ENCODE results near the gene GDPD3.

Gene GDPD3

DNA sequence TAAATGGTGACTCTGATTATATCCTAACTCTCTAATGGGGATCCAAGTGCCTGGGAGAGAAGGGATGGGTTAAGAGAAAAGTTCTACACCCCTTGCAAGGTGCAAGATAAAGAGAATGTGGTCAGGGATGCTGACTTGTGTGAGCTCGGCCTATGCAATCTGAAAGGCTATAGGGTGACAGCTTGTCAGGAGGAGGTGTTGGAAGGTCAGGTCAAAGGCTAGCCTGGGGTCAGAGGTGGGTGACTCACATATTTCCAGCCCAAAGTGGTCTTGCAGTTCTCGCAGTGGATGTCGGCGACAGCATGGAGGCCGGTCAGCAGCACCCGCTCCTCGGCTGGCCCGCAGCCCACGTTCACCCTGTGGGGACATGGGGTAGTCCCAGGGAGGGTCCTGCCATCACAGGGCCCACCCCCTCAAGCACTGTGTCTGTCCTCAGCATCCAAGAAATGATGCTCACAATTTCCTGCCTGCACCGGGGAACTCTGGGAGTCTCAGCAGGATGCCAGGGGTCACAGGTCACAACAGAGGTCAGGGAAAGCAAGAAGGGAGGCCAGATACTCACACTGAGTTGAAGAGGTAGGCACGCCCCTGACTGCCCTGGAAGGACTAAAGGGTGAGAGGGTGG lies 18.7 kb downstream of the GDPD3 start:
- DNase-seq, result no peak

DNA sequence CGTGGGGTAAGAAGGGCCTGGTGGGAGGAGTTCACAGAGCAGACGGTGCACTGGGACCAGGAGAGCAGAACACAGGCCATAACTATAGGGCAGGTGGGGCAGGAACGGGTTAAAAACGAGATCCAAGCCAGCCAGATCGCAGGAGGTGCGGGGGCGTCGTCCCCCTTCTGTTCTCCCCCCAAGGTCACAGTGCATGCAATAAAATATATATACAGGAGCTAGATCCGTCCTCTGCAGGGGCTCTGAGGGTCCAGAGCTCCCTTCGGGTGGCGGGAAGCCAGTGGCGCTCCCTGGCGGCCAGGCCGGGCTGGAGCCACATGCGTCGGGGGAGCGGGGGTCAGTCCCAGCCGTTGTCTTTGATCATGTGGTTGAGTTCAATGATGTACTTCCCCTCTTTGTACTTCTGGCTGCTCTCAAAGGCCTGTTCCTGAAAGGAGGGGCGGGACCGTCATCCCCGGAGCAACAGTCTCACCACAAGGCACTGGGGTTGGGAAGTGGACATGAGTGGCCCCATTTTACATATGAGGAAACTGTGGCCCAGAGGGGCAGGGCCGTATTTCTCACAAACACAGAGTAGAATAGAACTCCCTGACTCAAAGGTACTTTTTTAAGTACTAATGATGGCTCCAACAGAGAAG lies 20.8 kb downstream of the GDPD3 start:
- peak; percentile 85 for DNase-seq

DNA sequence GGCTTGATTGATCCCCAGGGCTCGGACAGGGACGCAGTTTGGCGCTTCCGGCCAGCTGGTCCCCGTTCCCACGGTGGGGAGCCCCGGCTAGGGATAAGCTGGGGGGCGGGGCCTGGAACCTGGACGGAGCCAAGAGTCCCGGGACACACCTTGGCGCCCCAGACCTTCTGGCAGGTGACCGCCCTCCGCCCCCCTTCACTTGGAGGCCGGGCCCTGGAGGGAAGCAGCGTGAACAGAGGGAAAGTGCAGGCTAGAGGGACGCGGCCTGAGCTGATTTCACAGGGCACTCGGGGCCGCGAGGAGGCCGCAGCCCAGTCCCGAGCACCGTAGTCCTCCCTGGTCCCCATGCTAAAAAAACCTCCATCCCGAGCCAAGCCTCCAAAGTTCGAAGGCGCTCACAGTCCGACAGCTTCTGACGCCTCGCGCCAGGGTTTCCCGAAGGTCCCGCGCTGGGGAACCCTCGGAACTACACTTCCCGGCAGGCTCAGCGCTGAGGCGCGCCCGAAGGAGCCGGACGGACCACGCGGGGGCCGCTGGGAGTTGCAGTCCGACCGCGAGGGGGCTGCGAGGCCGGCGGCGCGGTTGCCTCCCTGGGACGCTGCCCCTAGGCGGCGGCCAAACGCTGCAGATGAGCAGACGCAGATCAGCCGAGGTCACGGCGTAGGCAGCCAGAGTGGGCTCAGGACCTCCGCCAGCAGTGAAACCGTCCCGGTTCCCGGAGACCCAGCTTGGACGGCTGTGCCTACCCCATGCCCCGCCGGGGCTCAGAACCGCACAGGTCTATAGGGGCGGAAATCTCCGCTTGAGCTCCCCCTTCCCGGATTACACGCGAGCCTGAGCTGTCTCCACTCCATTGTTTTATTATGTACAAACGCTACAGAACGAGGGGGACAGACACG lies 21.6 kb downstream of the GDPD3 start, which contains the start of gene TBX6:
TSS of gene TBX6 (minus strand) at position 451 of the 899 bp plus-strand sequence. CDS start 731 bp downstream, outside the sequence.
- DNase-seq, result peak; percentile 92

DNA sequence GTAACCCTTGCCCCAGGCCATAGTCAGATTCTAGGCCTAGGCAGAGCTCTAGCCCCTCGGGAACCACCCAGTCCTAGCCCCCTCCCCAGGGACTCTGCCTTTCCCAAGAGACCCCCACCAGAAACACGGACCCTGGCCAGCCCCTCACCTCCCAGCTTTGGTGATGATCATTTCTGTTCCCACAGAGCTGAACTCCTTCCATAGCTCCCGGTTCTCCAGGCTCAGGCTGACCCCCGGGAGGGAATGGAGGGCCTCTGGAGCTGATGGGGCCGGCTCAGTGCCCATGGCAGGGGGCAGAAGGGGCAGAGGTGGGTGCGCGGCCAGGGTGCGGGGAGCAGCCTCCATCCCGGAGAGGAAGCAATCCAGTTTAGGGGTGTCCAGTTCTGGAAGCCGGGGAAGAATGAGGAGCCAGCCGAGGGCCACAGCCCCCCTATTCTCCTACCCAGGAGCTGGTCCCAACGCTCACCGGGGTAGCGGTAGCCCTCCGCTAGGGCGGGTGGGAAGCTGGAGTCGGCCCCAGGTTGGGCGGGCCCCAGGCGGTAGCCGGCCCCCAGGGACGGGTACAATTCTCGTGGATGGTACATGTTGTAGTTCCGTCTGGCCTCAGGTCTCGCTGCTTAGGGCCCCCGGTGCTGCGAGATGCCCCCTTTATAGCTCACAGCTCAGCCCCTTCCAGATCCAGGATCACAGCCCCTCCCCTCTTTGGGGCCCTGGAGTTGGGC lies 22.6 kb downstream of the GDPD3 start:
- DNase-seq, result no peak

- no peak for DNase-seq
Measured at GRCh38 chr16:30088832-30089624, 24.3 kb downstream of the GDPD3 start.

- DNase-seq, result no peak
Measured at GRCh38 chr16:30088237-30088831, 25.0 kb downstream of the GDPD3 start.

GRCh38 chr16:30087181-30087898 lies 26.0 kb downstream of the GDPD3 start:
- no peak for DNase-seq

- DNase-seq, result no peak
Measured at GRCh38 chr16:30086291-30087140, 26.8 kb downstream of the GDPD3 start.

DNA sequence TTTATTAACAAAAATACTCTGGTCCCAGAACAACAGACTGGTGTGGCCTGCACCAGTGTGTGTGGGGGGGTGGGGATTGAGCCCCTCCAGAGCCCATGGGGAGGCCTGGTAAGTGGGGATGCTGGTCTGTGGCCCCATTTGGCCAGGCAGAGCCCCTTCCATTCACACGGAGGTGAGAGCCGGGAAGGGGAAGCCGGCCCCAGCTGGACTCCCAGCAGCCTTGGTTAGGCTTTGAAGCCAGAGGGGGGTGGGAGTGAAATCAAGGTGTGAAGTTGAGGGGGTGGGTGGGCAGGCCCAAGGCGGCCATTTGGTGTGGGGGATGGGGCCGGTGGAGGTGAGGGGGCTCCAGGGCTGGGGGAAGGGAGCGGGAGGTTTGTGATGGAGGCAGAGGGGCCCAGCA lies 27.5 kb downstream of the GDPD3 start:
- no peak for DNase-seq

GRCh38 chr16:30085247-30085646 lies 28.1 kb downstream of the GDPD3 start:
- no peak for DNase-seq

DNA sequence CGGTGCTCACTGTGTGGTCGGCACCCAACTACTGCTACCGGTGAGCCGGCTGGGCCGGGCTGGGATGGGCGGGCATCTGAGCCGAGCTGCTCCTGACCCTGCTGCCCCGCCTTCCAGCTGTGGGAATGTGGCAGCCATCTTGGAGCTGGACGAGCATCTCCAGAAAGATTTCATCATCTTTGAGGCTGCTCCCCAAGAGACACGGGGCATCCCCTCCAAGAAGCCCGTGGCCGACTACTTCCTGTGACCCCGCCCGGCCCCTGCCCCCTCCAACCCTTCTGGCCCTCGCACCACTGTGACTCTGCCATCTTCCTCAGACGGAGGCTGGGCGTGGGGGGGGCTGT lies 28.5 kb downstream of the GDPD3 start:
- DNase-seq, result no peak

- DNase-seq, result no peak
Measured at GRCh38 chr16:30084096-30084815, 29.1 kb downstream of the GDPD3 start.

DNA sequence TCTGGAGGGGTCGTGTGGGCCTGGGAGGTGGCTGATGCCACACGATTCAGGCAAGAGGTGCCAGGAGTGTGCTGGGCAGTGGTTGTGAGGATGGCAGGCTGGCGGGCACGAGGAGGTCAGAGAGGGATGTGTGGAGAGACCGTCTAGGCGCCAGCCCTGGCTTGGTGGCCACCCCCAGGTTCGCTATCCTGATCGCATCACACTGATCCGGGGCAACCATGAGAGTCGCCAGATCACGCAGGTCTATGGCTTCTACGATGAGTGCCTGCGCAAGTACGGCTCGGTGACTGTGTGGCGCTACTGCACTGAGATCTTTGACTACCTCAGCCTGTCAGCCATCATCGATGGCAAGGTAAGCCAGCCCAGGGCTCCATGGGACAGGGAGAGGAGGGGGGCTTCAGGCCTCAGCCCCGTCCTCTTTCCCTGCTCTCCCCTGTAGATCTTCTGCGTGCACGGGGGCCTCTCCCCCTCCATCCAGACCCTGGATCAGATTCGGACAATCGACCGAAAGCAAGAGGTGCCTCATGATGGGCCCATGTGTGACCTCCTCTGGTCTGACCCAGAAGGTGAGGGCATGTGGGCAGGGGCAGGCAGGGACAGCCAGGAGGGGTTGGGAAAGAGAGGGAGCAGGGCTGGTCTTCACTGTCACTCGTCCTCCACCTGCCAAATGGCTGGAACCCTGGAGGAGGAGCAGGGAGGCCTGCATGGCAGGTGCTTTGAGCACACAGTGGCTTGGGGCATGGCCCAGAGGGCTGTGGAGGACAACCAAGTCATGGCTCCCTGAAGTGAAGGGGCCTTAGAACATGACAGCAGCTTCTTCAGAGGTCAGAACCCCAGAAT lies 29.9 kb downstream of the GDPD3 start:
- no peak for DNase-seq

- no peak for DNase-seq
Measured at GRCh38 chr16:30082545-30083090, 30.7 kb downstream of the GDPD3 start.

- no peak for DNase-seq
Measured at GRCh38 chr16:30079480-30079879, 33.9 kb downstream of the GDPD3 start.

GRCh38 chr16:30078744-30079143 lies 34.6 kb downstream of the GDPD3 start:
- no peak for DNase-seq

- no peak for DNase-seq
Measured at GRCh38 chr16:30077656-30078055, 35.7 kb downstream of the GDPD3 start.

DNA sequence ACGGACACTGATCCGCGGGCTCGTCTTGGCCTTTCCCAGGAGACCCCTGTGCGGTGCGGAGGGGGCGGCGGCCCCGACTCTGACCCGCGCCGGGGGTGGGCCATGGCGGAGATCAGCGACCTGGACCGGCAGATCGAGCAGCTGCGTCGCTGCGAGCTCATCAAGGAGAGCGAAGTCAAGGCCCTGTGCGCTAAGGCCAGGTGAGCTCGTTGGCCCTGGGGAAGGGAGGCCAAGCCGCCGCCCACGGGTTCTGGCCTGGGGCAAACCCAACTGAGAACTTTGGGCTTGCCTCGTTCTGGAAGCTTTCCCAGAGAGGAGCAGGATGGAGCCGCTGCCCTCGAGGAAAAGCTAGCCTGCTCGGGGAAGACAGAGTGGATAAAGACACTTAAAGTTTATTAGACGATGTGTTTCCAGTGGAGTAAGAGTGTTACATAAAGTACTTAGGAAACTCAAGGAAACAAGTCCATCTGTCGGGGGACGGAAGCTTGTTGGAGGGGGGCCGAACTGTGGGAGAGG lies 37.0 kb downstream of the GDPD3 start:
- DNase-seq, result no peak

All from NCI-H2227 treated with DMSO at 0.1 percent for 48 hours (cell line).